Nephron progenitor cell (in vitro differentiated cells): ENCODE results near the gene SREBF1.
A peak's percentile ranks its signal among the peaks of the same experiment; 100 is the strongest.

Source experiments
- DNase-seq: peaks from one replicate; pipeline ENCODE4 v3.0.0; 2021
- H3K27ac Mint-ChIP-seq: 2 replicates; pipeline ENCODE4 v1.8.0; 2021; ENCODE audit warnings: mild to moderate bottlenecking, moderate library complexity, mixed read lengths
- H3K27me3 Mint-ChIP-seq: 2 replicates; pipeline ENCODE4 v1.8.0; 2021; ENCODE audit warnings: mild to moderate bottlenecking, low read depth, mixed read lengths; ENCODE audit not compliant: poor library complexity
- H3K36me3 Mint-ChIP-seq: 2 replicates; pipeline ENCODE4 v1.8.0; 2021; ENCODE audit warnings: low read depth, mixed read lengths
- H3K4me1 Mint-ChIP-seq: 2 replicates; pipeline ENCODE4 v1.8.0; 2021; ENCODE audit warnings: mixed read lengths
- H3K4me3 Mint-ChIP-seq: 2 replicates; pipeline ENCODE4 v1.8.0; 2021; ENCODE audit warnings: mild to moderate bottlenecking, moderate library complexity, mixed read lengths
- H3K9me3 Mint-ChIP-seq: 2 replicates; pipeline ENCODE4 v1.8.0; 2021; ENCODE audit warnings: mild to moderate bottlenecking, moderate library complexity, mixed read lengths
- TF ChIP-seq, protein P1 (sequence below): fragments of 200-600 bp; sonication (generic); IDR thresholded peaks from 2 replicates; pipeline ENCODE4 v1.5.0; 2021; ENCODE audit warnings: antibody characterized with exemption

Gene SREBF1

DNA sequence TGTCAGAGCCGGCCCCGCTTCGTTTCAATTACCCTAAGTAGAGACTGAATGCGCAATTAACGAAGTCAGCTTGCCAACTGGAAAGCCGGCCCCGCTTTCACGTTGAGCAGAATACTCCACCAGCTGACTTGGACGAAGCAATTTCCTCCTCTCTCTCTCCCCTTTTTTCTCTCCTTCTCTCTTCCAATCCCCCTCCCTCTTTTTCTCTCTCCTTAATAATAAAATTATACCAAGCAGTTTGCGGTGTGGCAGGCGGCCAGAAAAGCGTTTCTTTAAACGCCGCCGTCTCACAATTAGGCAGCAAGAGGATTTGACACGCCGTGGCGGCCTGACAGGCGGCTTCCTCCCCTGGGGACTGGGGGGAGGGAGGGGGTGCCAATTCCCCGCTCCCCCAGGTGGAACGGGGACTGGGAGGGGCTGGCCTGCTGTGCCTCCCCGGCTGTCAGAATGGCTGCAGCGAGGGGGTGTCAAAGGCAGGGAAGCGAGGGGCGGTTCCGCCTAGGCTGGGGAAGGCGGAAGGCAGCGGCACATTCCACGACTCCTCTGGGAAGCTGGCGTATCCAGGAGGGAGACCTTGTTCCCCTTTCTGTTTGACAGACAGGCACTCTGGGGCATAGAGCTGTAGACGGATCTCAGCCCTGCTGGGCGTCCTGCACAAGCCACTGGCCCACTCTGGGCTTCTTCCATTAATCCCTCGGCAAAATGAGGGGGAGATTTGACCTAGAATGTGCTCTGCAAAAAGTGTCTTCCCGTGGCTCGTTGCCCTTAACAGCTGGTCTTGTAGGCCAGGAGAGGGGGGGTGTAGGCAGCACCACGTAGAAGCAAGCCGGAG lies 52.7 kb downstream of the SREBF1 start:
- peak; percentile 71 for DNase-seq
- peaks cover 77% of the 10 kb centered on the region for H3K4me1 Mint-ChIP-seq
- peak overlapping the region; percentile 94 for H3K27ac Mint-ChIP-seq

DNA sequence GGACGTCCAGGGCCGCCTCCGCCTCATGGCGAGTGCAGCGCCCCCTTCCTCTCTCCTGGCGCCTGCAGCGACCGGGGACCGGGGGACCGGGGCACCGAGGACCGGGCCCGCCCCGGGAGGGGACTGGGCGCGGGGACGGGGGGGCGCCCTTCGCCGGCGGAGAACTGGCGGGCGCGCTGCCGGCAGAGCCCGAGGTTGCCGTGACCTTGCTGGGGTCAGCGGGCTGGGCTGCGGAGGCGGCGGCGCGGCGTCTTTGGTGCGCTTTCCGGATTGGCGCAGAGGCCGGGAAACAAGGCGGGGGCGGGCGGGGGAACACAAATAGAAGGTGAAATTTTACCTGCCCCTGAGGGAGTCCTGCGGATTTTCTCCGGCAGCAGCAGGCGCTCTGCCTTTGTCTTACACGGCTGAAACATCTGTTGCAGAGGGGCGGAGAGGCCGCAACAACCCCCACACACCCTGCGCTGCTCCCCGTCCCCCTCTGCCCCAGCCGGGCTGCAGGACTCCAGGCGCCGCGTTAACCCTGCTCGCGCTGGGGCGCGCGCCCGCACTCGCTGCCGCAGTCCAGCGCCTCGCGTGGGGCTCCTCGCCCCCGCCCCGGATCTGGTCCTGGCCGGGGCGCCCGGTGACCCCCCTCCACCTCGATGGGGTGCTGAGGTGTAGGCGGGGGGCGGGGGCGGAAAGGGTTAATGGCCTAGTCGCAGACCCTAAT lies 53.5 kb downstream of the SREBF1 start:
- H3K27me3 Mint-ChIP-seq = no peaks in the 10 kb centered on the region
- DNase-seq = peak; percentile 83
- H3K4me3 Mint-ChIP-seq = peak overlapping the region; percentile 85
- H3K9me3 Mint-ChIP-seq = no peaks in the 10 kb centered on the region
- H3K4me1 Mint-ChIP-seq = peaks cover 77% of the 10 kb centered on the region
- no peak overlapping the region for H3K27ac Mint-ChIP-seq
- TF ChIP-seq, protein P1, sequence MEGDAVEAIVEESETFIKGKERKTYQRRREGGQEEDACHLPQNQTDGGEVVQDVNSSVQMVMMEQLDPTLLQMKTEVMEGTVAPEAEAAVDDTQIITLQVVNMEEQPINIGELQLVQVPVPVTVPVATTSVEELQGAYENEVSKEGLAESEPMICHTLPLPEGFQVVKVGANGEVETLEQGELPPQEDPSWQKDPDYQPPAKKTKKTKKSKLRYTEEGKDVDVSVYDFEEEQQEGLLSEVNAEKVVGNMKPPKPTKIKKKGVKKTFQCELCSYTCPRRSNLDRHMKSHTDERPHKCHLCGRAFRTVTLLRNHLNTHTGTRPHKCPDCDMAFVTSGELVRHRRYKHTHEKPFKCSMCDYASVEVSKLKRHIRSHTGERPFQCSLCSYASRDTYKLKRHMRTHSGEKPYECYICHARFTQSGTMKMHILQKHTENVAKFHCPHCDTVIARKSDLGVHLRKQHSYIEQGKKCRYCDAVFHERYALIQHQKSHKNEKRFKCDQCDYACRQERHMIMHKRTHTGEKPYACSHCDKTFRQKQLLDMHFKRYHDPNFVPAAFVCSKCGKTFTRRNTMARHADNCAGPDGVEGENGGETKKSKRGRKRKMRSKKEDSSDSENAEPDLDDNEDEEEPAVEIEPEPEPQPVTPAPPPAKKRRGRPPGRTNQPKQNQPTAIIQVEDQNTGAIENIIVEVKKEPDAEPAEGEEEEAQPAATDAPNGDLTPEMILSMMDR = no peak
- H3K36me3 Mint-ChIP-seq = no peaks in the 10 kb centered on the region

More for the DNA sequence above, 52.7 kb downstream of the SREBF1 start:
- H3K4me3 Mint-ChIP-seq = peak overlapping the region; percentile 85
- TF ChIP-seq, protein P1 = no peak
- H3K9me3 Mint-ChIP-seq = no peaks in the 10 kb centered on the region
- H3K27me3 Mint-ChIP-seq = no peaks in the 10 kb centered on the region
- no peaks in the 10 kb centered on the region for H3K36me3 Mint-ChIP-seq

DNA sequence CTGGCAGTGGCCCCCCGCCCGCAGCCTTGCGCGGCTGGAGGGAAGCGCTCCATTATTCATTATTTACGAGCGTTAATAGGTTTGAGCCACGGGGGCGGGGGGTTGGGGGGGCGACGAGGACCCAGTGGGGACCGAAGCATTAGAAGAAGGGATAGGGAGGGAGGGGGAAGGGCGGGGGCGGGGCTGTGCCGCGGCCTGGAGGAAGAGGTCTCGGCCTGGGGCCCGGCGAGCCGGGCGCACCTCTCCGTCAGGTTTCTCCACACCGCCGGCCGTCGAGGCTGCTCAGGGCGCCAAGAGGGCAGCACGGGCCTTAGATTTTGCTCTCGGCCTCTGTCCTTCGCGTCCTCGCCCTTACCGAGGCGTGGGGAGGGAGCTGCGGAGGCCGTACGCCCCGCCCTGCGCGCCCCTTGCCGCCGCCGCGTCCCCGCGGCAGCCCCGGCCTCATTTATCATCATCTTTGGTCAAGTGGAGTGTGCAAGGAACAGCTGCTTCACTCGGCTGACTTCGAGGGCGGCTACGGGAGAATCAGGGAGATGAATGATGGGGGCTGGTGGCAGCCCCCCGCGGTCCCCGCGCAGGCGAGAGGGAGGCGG lies 54.2 kb downstream of the SREBF1 start:
- TF ChIP-seq, protein P1 = no peak
- no peaks in the 10 kb centered on the region for H3K36me3 Mint-ChIP-seq
- H3K27ac Mint-ChIP-seq = peak overlapping the region; percentile 69
- H3K4me3 Mint-ChIP-seq = peak overlapping the region; percentile 79
- DNase-seq = peak; percentile 68
- no peaks in the 10 kb centered on the region for H3K27me3 Mint-ChIP-seq
- peaks cover 77% of the 10 kb centered on the region for H3K4me1 Mint-ChIP-seq
- H3K9me3 Mint-ChIP-seq = no peaks in the 10 kb centered on the region

DNA sequence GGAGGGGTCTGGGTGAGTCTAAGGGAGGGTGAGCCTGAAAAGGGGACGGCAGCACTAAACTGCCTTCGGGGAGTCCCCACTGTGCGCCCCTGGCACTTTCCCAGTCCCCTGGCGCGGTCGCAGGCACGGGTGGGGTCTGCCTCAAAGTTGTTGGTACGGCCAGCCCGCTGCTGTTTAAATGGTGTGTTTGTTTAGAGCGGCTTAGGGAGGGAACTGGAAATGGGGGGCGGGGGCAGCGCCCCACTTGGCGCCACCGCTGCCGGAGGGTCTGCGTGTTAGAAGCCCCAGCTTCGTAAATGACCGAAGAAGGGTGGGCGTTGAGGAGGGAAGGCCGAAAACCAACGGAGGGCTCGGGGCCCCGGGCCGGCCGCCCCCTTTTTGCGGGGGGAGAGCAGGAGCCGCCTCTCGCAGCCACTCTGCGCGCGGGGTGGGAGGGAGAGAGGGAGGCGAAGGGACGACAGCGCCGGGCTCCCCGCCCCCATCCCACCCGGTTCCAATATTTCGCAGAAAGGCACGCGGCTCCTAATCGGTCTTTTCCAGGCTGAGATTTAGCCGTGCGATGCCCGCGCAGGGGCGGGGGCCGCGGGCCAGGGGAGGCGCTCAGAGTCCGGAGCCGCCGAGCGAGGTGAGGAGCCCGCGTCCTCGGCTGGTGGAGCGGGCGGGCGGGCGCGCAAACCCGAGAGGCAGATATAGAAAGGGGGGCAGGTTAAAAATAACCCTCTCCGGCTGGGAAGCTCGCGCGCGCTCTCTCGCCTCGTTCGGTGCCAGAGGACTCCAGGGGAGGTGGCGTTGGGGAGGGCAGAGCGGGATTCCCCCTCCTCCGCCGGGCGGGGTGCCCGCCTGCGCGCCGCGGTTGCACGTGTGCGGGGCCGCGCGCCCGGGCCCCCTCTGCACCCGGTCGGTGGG lies 54.9 kb downstream of the SREBF1 start:
- Mint-ChIP-seq H3K4me1 (peaks cover 77% of the 10 kb centered on the region), H3K4me3 (peak overlapping the region; percentile 80), H3K9me3 (no peaks in the 10 kb centered on the region), H3K27me3 (no peaks in the 10 kb centered on the region), H3K36me3 (peaks cover 2% of the 10 kb centered on the region), H3K27ac (peak overlapping the region; percentile 48)
- peak; percentile 73 for DNase-seq
- TF ChIP-seq, protein P1 = no peak

DNA sequence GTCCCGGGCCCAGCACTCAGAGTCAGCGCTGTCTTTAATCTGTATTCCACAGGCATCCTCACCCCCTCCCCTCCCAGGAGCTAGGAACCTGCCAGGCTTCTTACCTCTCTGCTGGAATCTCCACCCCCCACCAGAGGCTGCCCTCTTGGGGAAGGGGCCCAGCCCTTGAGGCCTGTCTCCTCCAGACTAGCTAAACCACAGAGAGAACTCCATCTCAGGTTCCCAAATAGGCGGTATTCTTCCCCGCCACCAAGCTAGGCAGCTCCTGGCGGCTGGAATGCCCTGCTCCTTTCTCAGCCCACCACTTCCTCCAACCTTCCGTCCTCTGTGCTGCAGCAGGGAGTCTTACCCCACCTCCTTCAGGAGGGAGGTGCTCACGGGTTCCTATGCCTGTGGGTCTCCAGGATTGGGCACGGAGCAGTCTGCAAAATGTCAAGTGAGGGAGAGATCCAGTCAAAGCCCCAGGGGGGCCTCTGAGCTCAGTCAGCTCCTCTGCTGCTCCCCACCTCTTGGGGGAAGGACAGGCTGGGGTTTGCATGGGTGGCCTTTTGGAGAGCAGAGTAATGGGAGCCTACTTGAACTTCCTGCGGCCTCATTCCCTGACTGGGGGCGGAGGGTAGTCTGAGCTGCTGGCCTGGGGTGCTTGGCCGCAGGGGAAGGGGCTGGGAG lies 55.7 kb downstream of the SREBF1 start:
- no peaks in the 10 kb centered on the region for H3K27me3 Mint-ChIP-seq
- H3K9me3 Mint-ChIP-seq = no peaks in the 10 kb centered on the region
- peaks cover 71% of the 10 kb centered on the region for H3K4me1 Mint-ChIP-seq
- DNase-seq = peak; percentile 68
- peak overlapping the region; percentile 89 for H3K27ac Mint-ChIP-seq
- H3K4me3 Mint-ChIP-seq = peak overlapping the region; percentile 80
- peaks cover 5% of the 10 kb centered on the region for H3K36me3 Mint-ChIP-seq
- TF ChIP-seq, protein P1 = no peak
